ENCODE measurements around the gene PDCD10.

The PDCD10 gene

DNA sequence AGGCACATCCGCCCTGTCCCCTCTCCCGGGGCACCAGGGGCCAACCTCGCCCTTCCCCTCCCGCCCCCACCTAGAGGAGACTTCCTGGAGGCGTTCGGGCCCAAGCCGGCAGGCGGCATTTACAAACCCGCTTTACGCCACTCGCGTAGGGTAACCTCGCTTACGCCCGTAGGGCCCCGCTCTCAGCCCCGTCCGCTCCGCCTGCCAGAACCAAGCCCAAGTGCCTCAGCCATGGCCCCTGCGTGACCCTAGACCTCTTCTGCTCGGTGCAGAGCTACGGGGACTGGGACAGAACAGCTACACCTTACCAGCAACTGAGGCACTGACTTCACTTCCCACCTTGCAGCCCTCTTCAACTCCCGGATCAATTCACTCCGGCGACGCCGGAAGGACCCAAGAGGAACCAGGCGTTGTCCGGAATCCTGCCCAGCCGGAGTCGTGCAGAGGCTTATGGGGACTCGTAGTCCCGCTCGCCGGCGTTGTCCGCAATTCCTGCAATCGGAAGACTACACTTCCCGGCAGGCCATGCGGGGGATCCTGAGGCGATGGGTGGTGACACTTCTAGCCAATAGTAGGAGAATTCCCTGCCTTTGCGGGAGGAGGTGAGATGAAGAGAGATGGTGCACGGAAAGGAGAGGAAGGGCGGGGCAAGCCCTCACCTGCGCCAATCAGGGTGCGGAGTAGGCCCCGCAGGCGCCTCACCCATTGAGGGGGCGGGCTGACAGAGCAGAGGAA lies at the start of gene PDCD10:
Gene PDCD10 (minus strand): TSS at position 395 of the 735 bp plus-strand sequence. CDS start 14,735 bp downstream, outside the sequence.
- DNase-seq: peak; percentile 97

DNA sequence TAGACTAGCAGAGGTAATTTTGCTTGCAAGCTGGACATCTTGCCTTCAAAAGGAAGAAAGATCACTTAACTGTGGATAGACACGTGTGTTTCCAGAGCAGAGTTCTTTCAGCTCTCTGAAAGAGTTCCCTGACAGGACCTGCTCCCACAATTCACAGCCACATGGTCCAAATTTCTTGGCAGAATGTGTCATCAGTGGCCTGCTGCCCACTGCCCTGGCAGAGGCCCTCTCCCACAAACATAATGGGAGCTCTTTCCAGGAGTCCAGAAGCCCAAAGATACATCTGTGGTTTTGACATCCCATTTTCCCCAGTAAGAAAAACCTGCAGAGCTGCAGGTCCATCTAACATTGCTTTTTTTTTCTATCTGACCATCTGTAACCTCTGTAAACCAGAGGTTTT lies 49.1 kb upstream of the PDCD10 start:
- no peak for DNase-seq

- no peak for DNase-seq
Measured at GRCh38 chr3:167780214-167780883, 45.7 kb upstream of the PDCD10 start.

DNA sequence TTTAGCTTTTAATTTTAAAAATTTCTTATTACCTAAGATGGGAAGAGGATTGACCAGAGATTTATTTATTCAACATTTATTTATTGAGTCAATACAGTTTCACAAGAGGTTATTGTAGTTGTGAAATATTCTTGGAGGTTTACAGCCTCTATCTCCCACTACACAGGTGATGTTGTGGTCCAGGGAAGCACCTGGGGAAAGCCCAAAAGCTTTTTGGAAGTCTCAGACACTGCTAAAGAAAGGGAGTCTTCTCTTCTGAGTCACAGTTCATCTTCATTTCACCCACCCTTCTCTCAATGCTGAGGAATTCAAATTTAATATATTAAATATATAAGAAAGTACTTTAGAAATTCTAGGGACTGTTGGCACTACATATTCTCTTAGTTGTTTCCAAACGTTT lies 42.7 kb upstream of the PDCD10 start:
- no peak for DNase-seq

DNA sequence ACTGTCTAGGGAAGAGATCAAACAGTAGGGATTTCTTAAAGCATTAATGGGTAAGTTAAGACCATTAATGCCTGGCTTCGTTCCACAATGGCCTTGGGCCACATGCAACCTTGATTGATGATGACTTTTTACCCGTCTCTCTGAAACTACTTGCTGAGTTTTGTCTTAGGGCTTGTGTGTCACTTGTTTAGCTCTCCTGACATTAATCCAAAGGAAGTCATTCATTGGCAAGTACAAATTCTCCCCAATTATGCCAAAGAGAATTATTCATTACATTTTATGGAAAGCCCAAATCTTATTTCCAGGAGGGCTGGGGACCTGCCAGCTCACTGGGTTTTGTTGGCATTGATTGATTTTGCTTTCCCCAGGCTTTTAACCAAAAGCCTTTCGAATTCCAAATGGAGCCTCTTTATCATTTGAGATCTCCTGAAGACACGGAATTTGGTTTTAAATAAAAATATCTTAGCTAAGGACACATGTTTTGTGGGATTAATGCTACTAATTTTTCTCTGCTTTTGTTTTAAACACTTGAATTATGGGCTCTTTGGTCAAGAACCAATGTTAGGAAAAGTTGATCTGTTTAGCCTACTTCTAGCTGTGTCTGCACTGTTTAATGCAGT lies 41.5 kb upstream of the PDCD10 start:
- no peak for DNase-seq

- no peak for DNase-seq
Measured at GRCh38 chr3:167773584-167773983, 38.9 kb upstream of the PDCD10 start.

DNA sequence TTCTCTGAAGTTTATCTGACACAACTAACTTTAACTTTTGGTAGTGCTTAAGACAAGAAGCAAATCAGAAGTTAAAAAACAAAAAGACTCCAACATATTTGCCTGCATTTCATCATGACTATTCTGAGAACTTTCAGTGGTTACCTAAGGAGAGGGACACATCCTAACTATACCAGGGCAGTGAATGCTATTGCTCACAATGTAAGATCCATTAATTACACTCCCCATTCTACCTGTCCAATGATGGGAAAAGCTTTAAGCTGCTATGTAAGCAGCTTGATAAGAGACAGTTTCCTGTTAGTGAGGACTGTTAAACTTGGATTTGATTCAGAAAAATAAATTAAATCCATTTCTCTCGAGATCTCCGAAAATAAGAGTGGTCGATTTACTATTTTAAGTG lies 38.3 kb upstream of the PDCD10 start:
- DNase-seq: no peak

DNA sequence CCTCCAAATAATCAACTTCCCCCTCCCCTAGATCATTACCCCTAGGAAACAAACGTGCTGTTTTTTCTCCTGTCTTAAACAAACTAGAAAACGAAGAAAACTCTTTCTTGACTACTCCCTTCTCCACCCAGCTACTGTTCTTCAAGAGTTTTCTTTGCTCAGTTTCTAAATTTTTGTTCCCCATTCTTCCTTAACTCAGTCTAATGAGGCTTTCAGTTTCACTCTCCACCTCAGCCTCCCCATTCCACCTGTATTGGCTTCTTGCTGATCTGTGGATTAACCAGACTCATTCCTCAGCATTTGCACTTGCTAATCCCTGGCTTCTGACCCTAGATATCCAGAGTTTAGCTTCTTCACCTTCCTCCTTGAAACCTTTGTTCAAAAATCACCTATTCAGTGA lies 27.6 kb upstream of the PDCD10 start:
- DNase-seq: no peak

DNA sequence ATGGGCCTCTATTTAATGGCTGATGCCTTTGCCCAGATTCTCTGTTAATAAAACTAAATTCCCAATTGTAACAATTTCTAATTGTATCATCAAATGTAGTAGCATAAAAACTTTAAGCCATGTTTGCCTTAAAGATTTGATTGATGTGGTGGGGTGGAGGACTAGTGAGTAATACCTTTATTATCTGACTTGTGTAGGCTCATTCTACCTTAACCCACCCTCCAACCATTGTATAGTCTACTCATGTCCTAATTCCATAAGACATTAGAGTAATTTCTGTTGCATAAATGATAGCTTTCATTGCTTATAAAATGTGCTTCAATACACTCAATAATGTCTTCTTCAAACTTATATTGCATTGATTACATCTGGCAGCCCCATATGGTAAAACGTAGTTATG lies 26.6 kb upstream of the PDCD10 start:
- DNase-seq: no peak

GRCh38 chr3:167754049-167754448 lies 19.4 kb upstream of the PDCD10 start:
- DNase-seq: no peak

- no peak for DNase-seq
Measured at GRCh38 chr3:167750272-167750971, 15.7 kb upstream of the PDCD10 start.

- DNase-seq: no peak
Measured at GRCh38 chr3:167749728-167750127, 15.0 kb upstream of the PDCD10 start.

GRCh38 chr3:167749209-167749608 lies 14.5 kb upstream of the PDCD10 start:
- DNase-seq: no peak

- no peak for DNase-seq
Measured at GRCh38 chr3:167743799-167744198, 9.1 kb upstream of the PDCD10 start.

GRCh38 chr3:167742338-167742737 lies 7.6 kb upstream of the PDCD10 start:
- no peak for DNase-seq

- DNase-seq: peak; percentile 54
Measured at GRCh38 chr3:167740961-167741587, 6.4 kb upstream of the PDCD10 start.

DNA sequence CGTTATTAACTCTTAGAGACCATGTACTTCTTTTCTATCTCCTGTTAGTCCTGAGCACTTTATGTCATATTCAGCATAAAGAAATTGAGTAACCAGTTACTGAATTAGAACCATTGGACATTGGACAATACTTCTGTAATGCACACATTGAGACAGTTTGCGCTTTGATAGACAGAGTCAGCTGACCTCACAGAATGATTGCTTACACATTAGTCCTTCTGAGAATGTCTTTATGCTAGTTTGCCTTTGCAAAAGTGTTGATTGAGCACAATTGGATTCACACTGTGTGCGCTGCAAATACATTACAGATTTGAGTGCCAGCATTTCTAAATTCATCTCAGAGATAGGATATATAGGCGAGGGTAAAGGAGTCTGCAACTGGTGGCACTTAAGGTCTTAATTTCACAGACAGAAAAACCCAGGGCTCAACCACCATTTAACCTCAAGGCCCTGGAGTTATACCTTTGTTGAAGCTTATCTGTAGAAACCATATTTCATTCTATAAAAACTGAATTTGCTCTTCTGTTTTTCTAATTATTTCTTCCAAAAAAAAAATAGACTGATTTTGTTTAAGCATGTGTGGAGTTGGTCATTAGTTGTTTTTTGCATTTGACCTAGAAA lies 4.6 kb upstream of the PDCD10 start:
- DNase-seq: no peak

DNA sequence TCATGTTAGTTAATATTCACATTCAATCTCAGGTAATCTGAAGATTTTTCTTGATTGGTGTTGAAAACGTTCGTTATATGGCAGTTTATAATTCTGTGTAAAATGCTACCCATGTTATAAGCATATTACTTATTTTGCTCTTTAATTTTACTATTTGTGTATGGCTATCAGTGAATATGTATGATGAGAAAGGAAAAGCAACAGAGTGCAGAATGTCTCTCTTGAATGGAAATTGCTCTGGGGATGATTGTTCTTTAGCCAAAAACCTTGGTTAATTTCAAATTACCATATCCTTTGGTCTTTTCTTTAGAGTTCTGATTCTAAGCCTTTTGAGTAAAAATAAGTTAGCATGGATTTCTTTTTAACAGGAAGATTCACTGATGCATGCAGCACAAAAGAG lies 3.3 kb upstream of the PDCD10 start:
- no peak for DNase-seq

DNA sequence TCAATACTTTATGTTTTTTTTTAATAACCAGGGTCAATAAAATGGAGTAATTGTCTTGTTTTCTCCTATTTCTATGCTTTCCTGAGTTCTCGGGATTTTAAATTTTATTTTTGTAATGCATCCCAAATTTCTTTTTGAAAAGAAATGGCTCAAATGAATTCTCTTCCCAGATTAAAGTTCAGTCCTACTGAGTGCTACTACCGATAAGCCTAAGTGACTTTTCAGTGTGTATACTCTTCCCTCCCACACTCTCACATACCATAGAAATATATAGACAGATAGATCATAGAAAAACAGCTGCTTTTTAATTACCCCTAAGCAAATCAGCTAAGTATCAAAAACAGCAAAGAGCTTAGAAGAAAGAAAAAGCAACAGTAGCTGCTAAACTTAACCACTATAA lies 2.3 kb upstream of the PDCD10 start:
- no peak for DNase-seq

DNA sequence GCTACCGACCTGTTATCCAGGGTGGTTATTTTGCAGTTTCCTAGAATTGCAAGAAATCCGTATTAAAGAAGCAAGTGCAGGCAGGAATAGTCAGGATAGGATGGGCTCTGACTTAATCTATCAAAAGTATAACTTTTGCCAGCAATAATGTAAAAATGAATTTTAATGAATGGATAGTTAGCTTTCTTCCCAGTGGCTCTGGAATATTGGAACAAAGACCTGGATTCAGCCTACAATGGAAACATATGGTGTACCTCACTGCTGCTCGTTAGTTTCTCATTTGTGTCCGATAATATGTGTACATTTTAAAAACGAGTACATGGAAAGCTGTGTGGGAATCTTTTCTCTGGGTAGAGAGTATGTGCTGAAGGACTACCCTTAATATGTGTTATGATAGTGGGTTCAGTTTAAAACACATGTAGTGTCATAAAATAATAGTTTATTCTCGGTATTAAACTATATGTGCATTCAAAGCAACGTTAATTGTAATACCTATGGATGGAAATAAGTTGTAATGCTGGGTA lies 1.6 kb upstream of the PDCD10 start:
- no peak for DNase-seq

DNA sequence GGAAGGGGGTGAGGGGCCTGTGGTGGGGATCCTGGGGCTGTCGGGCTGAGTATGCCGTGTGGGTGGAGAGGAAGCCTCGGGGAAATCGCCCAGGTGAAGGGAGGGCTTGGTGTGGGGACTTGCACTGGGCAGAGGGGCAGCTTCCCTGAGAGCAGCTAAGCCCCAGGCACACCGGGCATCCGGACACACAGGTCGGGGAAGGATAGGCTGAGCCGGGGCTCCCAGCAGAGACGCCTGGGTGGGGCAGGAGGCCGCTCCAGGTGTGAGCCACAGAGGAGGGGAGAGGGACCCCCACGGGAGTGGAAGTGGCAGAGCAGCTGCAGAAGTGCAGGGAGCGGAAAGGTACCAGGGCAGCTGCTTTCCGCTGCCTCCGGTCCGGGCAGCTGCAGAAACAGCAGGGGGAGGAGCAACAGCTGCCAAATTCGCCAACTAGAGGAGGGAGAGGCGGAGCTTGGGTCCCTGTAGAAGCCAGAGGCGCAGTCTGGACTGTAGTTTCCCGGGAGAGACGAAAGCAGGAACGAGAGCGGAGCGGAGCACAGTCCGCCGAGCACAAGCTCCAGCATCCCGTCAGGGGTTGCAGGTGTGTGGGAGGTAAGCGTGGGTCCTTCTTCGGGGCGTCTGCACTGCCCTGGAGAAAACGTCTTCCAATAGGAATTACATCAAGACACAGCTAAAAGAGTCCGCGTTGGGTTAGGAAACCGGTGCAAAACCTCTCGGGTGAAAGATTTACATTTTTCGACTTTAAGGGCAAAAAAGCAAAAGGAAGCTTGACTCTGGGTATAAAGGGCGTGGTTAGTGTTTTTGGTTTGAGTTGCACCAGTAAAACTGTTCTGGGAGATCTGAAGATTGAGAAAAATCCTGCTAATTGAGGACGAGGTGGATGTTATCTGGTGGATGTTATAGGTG lies 794 bp upstream of the PDCD10 start, which contains the start of gene SERPINI1:
Gene SERPINI1 (plus strand): TSS at position 489 of the 906 bp plus-strand sequence. CDS start 53,408 bp downstream, outside the sequence.
- peak; percentile 85 for DNase-seq
